Fibroblast of pulmonary artery (primary cell): Measurements from ENCODE around the gene MYT1.

Source experiments
- DNase-seq: peaks from one replicate; pipeline ENCODE4 v3.0.0-alpha.2; 2010; ENCODE audit warnings: low read depth
- H3K4me3 ChIP-seq: replicated peaks from 2 replicates; pipeline ENCODE4 v1.5.1; 2011; ENCODE audit warnings: low read depth, mild to moderate bottlenecking, control low read depth, low read length, moderate library complexity
- TF ChIP-seq, protein P1 (sequence below): IDR thresholded peaks from 2 replicates; pipeline ENCODE4 v1.5.1; 2011; ENCODE audit warnings: mild to moderate bottlenecking, control low read depth, low read length, inconsistent platforms; ENCODE audit errors: missing control alignments

Gene MYT1

DNA sequence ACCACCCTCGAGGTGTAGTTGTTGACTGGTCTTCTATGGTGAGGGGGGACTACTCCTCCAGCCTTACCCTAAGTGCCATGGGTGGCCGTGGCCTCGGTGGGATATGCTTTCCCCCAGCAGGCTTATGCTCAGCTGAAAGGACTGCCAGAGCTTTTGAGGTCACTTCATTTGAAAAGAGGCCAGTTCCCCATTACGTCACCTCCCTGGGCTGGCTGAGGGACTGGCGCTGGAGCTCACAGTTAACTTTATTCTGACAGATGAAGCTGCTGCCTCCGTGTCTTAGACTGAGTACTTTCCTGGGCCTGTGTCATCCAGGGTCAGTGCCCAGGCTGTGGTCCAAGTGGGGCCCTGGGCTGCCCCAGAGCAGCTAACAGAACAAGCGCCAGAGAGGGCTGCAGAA, 48.5 kb downstream of the MYT1 start:
- no peak overlapping the region for H3K4me3 ChIP-seq
- TF ChIP-seq, protein P1, sequence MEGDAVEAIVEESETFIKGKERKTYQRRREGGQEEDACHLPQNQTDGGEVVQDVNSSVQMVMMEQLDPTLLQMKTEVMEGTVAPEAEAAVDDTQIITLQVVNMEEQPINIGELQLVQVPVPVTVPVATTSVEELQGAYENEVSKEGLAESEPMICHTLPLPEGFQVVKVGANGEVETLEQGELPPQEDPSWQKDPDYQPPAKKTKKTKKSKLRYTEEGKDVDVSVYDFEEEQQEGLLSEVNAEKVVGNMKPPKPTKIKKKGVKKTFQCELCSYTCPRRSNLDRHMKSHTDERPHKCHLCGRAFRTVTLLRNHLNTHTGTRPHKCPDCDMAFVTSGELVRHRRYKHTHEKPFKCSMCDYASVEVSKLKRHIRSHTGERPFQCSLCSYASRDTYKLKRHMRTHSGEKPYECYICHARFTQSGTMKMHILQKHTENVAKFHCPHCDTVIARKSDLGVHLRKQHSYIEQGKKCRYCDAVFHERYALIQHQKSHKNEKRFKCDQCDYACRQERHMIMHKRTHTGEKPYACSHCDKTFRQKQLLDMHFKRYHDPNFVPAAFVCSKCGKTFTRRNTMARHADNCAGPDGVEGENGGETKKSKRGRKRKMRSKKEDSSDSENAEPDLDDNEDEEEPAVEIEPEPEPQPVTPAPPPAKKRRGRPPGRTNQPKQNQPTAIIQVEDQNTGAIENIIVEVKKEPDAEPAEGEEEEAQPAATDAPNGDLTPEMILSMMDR: no peak
- peak; percentile 58 for DNase-seq

DNA sequence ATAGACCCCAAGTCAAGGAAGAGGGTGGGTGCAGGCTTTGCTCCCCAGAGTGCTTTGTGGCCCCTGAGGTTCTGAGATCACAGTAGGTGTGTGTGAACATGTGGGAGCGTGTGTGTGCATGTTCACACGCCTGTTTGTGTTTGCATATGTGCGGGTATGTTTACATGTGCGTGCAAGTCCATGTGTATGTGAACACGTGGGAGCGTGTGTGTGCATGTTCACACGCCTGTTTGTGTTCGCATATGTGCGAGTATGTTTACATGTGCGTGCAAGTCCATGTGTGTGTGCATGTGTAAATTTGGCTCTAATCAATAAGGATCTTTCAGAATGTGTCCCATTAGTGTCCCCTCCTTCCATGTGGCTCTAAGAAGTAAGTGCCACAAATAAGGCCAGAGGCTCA, 49.9 kb downstream of the MYT1 start:
- TF ChIP-seq, protein P1: no peak
- DNase-seq: no peak
- no peak overlapping the region for H3K4me3 ChIP-seq

DNA sequence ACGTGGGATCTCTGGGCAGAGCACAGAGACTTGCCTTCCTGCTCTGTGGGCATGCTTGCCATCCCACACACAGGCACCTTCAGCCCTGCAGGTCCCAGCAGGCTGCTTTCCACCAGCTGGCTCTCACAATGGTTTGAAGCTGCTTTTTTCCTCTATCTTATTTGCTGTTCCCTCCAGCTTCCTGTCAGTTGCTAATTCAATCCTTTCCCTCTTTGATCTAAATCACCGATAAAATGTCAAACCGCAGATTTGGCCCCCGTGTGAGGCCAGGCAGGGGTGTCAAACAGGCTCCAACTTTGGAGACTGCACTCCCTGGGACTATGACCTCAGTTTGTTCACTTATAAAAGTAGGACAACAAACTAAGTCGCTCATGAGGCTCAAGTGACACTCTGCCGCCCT, 50.7 kb downstream of the MYT1 start:
- H3K4me3 ChIP-seq: no peak overlapping the region
- TF ChIP-seq, protein P1: no peak
- DNase-seq: no peak

DNA sequence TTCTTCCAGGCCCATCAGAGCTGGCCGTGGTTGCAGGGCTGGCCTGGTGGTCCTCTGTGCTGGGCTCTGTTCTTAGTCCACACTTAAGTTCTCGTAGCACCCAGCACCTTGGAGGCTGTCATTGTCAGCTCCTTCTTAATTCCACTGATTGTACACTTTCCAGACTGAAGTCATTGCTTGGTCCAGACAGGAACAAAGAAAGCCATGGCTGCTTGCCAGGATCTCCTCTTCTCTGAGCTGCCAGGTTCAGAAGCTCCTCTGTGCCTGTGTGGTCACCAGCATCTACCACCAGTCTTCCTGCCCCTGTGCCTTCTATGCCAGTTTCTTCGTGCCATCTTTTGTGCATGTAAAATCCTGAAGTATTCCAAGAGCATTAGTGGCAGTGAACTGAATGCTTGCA, 51.8 kb downstream of the MYT1 start:
- DNase-seq: peak; percentile 32
- no peak overlapping the region for H3K4me3 ChIP-seq
- TF ChIP-seq, protein P1: no peak

DNA sequence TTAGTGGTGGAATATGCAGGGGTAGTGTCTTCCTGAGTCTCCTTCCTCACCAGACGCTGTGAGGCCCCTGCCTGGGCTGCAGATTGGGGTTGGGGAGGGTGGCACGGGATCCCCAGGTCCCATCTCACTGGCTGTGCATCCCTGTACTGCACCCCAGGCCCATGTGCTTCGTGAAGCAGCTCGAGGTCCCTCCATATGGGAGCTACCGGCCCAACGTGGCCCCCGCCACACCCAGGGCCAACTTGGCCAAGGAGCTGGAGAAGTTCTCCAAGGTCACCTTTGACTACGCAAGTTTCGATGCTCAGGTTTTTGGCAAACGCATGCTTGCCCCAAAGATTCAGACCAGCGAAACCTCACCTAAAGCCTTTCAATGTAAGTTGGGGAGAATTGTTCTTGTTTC, 52.7 kb downstream of the MYT1 start:
- TF ChIP-seq, protein P1: no peak
- no peak for DNase-seq

DNA sequence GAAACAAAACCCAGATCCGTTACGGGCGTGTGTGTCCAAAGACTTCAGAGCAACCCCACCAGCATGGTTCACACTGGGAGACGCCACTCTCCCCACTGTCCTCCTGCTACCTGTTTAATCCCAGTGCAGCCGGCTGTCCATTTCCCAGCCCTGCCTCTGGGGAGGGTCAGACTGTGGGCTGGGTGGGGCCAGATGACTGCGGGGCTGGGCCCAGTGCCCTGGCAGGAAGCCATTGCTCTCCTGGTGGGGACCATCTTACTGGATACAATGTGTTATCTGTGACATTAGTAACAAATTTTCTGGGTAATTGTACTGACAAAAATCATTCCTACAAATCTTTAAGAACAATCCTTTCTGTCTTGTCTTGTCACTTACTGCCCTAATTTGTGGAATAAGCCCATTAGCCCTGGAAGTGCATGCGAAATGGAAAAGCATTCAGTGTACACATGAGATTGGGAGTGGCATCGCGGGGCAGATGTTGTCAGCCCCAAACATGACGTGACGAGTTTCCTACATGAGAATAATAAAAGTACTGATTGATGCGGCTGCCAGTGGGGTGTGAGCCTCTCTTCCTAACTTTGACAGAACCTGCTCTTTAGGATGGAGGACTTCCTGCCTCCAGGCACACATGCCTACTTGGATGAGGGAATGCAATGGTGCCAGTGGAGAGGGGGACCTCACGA, 53.4 kb downstream of the MYT1 start:
- no peak overlapping the region for H3K4me3 ChIP-seq
- TF ChIP-seq, protein P1: no peak
- no peak for DNase-seq

More for the DNA sequence above, 52.7 kb downstream of the MYT1 start:
- H3K4me3 ChIP-seq: no peak overlapping the region

DNA sequence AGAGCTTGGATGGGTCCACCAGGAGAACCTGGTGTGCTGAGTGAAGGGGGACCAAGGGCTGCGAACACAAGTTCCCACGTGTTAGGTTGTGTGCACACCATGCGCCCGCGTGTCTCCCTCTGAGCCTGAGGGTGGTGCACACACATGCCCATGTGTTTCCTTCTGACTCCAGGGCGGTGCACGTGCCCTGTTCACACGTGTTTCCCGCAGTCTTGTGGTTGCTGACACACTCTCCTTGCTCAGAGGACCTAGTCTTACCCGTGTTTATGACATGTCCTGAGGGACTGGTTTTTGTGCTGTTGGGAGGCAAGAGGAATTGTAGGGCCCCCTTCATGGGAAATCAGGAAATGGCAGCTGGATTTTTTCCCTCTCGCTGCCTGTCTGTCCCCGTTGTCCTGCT, 55.0 kb downstream of the MYT1 start:
- TF ChIP-seq, protein P1: no peak
- DNase-seq: no peak
- no peak overlapping the region for H3K4me3 ChIP-seq
